Effector memory CD4-positive, alpha-beta T cell (primary cell): ENCODE results near the gene KRT76.
"Not testable (repeated sequence)": the region's sequence is repeated elsewhere in the genome, so short reads cannot be mapped to it uniquely, and the experiment has no call there.

Experiments
- DNase-seq, 3 donors: peaks; one replicate each; pipeline ENCODE4 v3.0.0-alpha.2; 2020
- H3K27ac ChIP-seq: 2 replicates; pipeline ENCODE4 v1.7.0; 2013; ENCODE audit warnings: mild to moderate bottlenecking, low read length, moderate library complexity; ENCODE audit not compliant: insufficient read depth, poor library complexity, severe bottlenecking
- H3K27me3 ChIP-seq: replicated peaks from 2 replicates; pipeline ENCODE4 v1.7.0; 2013; ENCODE audit warnings: mild to moderate bottlenecking, low read length; ENCODE audit not compliant: insufficient read depth, control insufficient read depth, poor library complexity, severe bottlenecking
- H3K36me3 ChIP-seq: 2 replicates; pipeline ENCODE4 v1.7.0; 2013; ENCODE audit warnings: mild to moderate bottlenecking, low read length, moderate library complexity; ENCODE audit not compliant: control insufficient read depth, insufficient read depth
- H3K4me1 ChIP-seq: 2 replicates; pipeline ENCODE4 v1.7.0; 2013; ENCODE audit warnings: low read length, mild to moderate bottlenecking; ENCODE audit not compliant: control insufficient read depth, insufficient read depth, poor library complexity, severe bottlenecking
- H3K4me3 ChIP-seq: 2 replicates; pipeline ENCODE4 v1.7.0; 2013; ENCODE audit warnings: low read length, low read depth, mild to moderate bottlenecking; ENCODE audit not compliant: insufficient read depth, poor library complexity, severe bottlenecking
- H3K9me3 ChIP-seq: 2 replicates; pipeline ENCODE4 v1.7.0; 2013; ENCODE audit warnings: mild to moderate bottlenecking, low read length, moderate library complexity; ENCODE audit not compliant: control insufficient read depth

Gene KRT76

GRCh38 chr12:52769354-52769753 is 7.8 kb downstream of the KRT76 start:
- Histone ChIP-seq H3K36me3 (no peaks in the 10 kb centered on the region), H3K4me3 (no peak overlapping the region), H3K9me3 (no peaks in the 10 kb centered on the region), H3K4me1 (no peaks in the 10 kb centered on the region), H3K27ac (no peak overlapping the region), H3K27me3 (no peaks in the 10 kb centered on the region)
- no peak for DNase-seq

- Histone ChIP-seq H3K27me3 (no peaks in the 10 kb centered on the region), H3K27ac (no peak overlapping the region), H3K36me3 (no peaks in the 10 kb centered on the region), H3K9me3 (no peaks in the 10 kb centered on the region), H3K4me3 (no peak overlapping the region), H3K4me1 (no peaks in the 10 kb centered on the region)
- DNase-seq, result no peak
Measured at GRCh38 chr12:52768479-52769200, 8.5 kb downstream of the KRT76 start.

- H3K36me3 ChIP-seq, result no peaks in the 10 kb centered on the region
- no peaks in the 10 kb centered on the region for H3K9me3 ChIP-seq
- no peak for DNase-seq
- H3K27me3 ChIP-seq, result no peaks in the 10 kb centered on the region
- no peak overlapping the region for H3K27ac ChIP-seq
- H3K4me3 ChIP-seq, result no peak overlapping the region
- H3K4me1 ChIP-seq, result no peaks in the 10 kb centered on the region
Measured at GRCh38 chr12:52767427-52767826, 9.7 kb downstream of the KRT76 start.

- H3K36me3 ChIP-seq, result no peaks in the 10 kb centered on the region
- DNase-seq, result no peak
- no peak overlapping the region for H3K4me3 ChIP-seq
- no peaks in the 10 kb centered on the region for H3K27me3 ChIP-seq
- no peak overlapping the region for H3K27ac ChIP-seq
- no peaks in the 10 kb centered on the region for H3K9me3 ChIP-seq
- no peaks in the 10 kb centered on the region for H3K4me1 ChIP-seq
Measured at GRCh38 chr12:52767020-52767379, 10.1 kb downstream of the KRT76 start.

- DNase-seq, result no peak
- H3K4me3 ChIP-seq, result no peak overlapping the region
- H3K9me3 ChIP-seq, result no peaks in the 10 kb centered on the region
- H3K4me1 ChIP-seq, result no peaks in the 10 kb centered on the region
- H3K36me3 ChIP-seq, result no peaks in the 10 kb centered on the region
- no peak overlapping the region for H3K27ac ChIP-seq
- H3K27me3 ChIP-seq, result no peaks in the 10 kb centered on the region
Measured at GRCh38 chr12:52766351-52767019, 10.7 kb downstream of the KRT76 start.

- Histone ChIP-seq H3K4me3 (no peak overlapping the region), H3K27me3 (no peaks in the 10 kb centered on the region), H3K9me3 (no peaks in the 10 kb centered on the region), H3K27ac (no peak overlapping the region), H3K4me1 (no peaks in the 10 kb centered on the region), H3K36me3 (no peaks in the 10 kb centered on the region)
- no peak for DNase-seq
Measured at GRCh38 chr12:52765702-52766101, 11.4 kb downstream of the KRT76 start.

- H3K4me3 ChIP-seq, result no peak overlapping the region
- no peaks in the 10 kb centered on the region for H3K9me3 ChIP-seq
- no peak for DNase-seq
- H3K27ac ChIP-seq, result no peak overlapping the region
- H3K4me1 ChIP-seq, result no peaks in the 10 kb centered on the region
- no peaks in the 10 kb centered on the region for H3K36me3 ChIP-seq
- H3K27me3 ChIP-seq, result no peaks in the 10 kb centered on the region
Measured at GRCh38 chr12:52763991-52764390, 13.2 kb downstream of the KRT76 start.

- Histone ChIP-seq H3K27me3 (no peaks in the 10 kb centered on the region), H3K4me3 (no peak overlapping the region)
- DNase-seq, result no peak
Measured at GRCh38 chr12:52763036-52763659, 14.0 kb downstream of the KRT76 start.

GRCh38 chr12:52761802-52762201 is 15.3 kb downstream of the KRT76 start:
- no peak for DNase-seq
- Histone ChIP-seq H3K4me3 (no peak overlapping the region), H3K36me3 (no peaks in the 10 kb centered on the region), H3K4me1 (no peaks in the 10 kb centered on the region), H3K9me3 (no peaks in the 10 kb centered on the region), H3K27ac (no peak overlapping the region), H3K27me3 (no peaks in the 10 kb centered on the region)

More at GRCh38 chr12:52763036-52763659, 14.0 kb downstream of the KRT76 start:
- no peaks in the 10 kb centered on the region for H3K36me3 ChIP-seq
- H3K9me3 ChIP-seq, result no peaks in the 10 kb centered on the region
- H3K27ac ChIP-seq, result no peak overlapping the region
- H3K4me1 ChIP-seq, result no peaks in the 10 kb centered on the region

GRCh38 chr12:52761218-52761617 is 15.9 kb downstream of the KRT76 start:
- not testable (repeated sequence) for H3K27me3 ChIP-seq, H3K4me3 ChIP-seq, H3K27ac ChIP-seq, H3K4me1 ChIP-seq, H3K9me3 ChIP-seq, H3K36me3 ChIP-seq, DNase-seq
